GM21360 (cell line): ENCODE data around the gene RALGPS1.

Experiments used
- ATAC-seq: cut with Tn5 transposase; IDR thresholded peaks from one replicate; pipeline ENCODE4 v1.9.1; 2021; ENCODE audit warnings: mild to moderate bottlenecking, moderate library complexity; ENCODE audit not compliant: unreplicated experiment

The RALGPS1 gene

DNA sequence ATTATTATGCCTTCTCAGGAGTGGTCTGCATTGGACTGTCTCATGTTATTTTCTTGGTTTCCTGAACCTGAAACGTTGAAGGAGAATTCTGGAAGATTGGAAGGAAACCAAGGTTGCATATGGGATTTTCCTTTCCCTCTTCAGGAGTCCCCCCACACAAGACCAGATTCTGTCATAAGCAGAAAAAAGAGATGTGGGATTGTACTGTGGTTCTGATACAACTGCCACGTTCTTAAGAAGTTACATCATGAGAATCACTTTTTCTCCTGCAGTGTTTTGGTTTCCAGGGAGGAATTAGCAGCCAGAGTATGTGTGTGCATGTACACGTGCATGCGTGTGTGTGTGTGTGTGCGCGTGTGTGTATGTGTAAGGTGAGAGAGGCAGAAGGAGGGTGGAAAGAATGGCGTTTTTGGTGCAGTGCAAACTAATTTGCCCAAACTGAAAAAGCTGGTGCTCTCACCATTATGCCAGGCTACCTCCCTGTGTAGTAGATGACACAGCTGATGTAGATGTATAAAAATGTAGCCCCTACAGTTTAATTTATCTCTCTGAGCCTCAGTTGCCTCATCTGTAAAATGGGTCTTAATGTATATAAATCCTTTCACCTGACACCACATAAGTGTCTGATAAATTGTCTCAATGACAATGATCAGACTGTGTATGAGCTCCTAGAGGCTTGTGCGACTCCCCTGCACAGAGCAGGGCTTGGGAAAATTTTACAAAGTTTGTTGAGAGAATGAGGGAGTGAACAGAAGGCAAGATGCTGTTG lies 38.6 kb downstream of the RALGPS1 start:
- ATAC-seq = no peak

GRCh38 chr9:126955811-126956210 lies 41.2 kb downstream of the RALGPS1 start:
- ATAC-seq = no peak

DNA sequence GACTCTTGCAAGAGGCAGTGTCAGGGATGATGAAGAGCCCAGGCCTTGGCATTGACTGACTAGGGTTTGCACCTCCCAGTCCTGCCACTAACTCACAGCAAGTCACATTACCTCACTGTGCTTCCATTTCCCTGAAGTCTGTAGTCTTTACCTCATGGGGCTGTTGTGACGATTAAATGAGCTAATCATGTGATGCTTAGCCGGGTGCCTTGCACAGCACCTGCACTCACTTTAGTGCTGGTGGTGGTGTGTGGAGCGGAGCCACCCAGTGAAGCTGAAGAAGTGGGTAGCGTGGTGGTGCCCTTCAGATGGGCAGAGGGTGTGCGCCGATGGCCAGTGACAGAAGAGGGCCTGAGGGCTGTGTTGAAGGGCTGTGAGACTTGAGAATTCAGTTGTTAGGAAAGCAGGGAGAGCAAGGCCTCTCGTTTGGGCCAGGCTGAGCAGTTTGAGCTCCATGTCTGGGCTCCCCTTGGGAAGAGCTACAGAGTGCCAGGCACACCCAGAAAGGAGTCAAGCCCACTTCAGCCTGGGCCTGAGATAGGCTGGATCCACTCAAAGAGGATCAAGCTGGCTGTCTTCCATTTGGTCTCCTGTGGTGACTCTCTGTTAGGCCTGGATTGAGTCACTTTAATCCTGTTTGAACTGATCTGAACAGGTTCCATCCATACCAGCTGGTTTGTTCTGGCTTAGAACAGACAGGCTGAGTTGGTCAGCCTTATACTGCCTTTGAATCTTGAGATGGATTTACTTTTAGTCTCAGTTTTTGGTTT lies 42.5 kb downstream of the RALGPS1 start:
- ATAC-seq = no peak

- no peak for ATAC-seq
Measured at GRCh38 chr9:126957687-126958053, 43.1 kb downstream of the RALGPS1 start.

GRCh38 chr9:126959336-126959735 lies 44.8 kb downstream of the RALGPS1 start:
- ATAC-seq = no peak

DNA sequence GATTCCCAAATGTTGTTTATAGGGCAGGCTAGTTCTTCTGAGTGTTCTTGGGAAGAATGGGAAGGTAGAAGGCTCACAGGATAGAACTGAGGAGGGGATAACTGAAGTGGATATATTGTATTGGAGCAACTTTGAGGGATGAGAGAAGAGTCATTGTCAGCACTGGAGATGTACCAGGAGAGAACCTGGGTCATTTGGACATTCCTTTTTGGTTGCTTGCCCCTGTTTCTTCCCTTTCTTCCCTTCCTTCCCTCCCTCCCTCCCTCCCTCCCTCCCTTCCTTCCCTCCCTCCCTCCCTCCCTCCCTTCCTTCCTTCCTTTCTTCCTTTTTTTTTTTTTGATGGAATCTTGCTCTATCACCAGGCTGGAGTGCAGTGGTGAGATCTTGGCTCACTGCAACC lies 45.3 kb downstream of the RALGPS1 start:
- no peak for ATAC-seq

DNA sequence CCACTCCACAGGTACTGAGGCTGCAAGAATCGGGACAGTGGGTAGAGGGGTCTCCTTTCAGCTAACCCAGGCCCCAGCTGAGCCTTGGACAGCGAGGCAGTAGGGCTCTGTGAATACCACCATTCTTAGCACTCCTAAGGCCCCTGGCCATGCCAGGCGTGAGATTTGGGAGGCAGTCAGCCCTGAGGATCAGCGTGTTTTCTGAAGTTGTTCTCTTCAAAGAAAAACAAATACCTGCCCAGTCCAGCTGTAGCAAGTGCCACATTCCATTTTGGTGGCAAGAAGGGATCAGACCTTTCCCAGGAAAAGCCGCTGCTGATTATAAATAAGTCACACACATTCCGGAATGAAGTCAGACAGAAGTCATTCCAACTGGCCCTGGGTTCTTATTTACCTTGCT lies 47.8 kb downstream of the RALGPS1 start:
- no peak for ATAC-seq

DNA sequence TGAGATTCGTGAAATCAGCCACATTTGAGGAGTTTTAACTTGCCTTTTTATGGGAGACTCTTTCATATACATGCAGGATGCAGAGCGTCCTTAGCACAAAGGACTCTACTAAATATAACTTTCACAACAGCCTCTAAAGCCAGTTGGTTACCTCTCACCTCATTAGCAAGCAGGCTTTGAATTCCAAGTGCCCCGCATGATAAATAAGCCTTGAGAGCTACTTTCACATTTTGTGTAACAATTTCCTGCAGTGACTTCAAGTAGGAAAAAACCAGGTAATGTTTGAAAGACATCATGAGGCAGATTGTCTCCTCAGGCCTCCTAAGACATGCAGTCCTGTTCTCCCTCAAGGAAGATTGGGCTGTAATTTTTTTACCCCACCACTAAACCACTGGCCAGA lies 50.5 kb downstream of the RALGPS1 start:
- ATAC-seq = no peak

DNA sequence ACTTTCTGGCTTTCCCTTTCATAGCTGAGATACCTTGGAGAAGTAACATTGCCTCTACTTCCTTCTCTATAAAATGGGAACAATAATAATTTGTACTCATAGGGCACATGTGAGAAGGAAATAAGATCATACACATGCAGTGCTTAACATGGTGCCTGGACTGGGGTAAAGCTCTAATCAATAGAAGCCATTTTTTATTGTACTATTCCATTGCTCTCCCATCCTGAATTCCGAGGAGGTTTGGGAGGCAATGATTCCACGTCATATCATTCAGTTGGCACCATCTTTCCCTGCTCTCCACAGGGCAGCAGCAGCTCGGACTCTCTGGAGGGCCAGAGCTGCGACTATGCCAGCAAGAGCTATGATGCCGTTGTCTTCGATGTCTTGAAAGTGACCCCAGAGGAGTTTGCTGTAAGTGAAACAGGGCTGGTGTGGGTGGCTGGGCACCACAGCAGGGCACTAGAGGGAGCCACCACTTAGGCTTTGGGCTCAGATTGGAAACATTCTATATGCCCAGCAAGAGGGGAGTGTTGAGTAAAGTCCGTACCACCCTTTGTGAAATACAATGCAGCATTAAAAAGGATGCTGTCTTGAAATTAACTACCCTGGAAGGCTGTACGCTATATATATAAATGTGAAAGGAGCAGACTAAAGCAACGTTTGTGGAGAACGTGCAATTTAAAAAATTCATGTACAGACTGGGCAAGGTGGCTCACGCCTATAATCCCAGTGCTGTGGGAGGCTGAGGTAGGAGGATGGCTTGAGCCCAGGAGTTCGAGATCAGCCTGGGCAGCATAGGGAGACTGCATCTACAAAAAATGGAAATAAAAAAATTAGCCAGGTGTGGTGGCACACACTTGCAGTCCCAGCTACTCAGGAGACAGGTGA lies 51.2 kb downstream of the RALGPS1 start:
- ATAC-seq = no peak

DNA sequence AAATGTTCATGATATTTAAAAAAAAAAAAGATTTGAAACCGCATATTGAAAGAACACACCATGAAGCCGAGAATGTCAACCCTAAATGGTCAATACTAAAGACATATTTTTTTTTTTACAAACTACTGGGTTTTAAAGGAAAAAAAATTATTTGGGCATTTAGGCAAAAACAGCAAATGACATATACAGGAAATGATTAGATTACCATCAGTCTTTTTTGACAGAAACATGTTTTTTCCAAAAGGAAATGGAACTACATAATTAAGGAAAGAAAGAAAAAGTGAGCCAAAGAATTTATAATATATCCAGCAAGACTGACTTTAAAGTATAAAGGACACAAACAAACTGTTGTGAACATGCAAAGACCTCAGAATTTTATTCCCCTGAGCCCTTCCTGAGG lies 56.7 kb downstream of the RALGPS1 start:
- no peak for ATAC-seq

GRCh38 chr9:126973651-126974529 lies 59.3 kb downstream of the RALGPS1 start:
- no peak for ATAC-seq

DNA sequence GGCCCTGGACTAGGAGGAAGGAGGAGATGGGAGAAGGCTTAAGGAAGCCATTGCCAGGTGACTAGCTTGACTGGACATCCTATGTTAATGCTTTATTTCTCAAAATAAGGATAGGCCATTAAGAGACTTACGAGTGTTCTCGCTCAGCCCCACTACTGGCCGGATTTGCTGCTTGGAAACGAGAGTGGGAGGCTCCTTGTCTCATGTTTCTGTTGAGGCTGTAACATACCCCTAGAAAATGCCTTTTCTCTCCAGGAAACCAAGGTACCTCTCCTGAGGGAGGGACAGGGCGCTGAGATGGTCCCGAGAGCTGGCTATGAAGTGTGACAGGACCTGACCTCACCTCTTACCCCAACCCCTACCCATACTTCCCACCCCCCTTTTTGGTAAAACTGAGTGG lies 60.0 kb downstream of the RALGPS1 start:
- no peak for ATAC-seq

DNA sequence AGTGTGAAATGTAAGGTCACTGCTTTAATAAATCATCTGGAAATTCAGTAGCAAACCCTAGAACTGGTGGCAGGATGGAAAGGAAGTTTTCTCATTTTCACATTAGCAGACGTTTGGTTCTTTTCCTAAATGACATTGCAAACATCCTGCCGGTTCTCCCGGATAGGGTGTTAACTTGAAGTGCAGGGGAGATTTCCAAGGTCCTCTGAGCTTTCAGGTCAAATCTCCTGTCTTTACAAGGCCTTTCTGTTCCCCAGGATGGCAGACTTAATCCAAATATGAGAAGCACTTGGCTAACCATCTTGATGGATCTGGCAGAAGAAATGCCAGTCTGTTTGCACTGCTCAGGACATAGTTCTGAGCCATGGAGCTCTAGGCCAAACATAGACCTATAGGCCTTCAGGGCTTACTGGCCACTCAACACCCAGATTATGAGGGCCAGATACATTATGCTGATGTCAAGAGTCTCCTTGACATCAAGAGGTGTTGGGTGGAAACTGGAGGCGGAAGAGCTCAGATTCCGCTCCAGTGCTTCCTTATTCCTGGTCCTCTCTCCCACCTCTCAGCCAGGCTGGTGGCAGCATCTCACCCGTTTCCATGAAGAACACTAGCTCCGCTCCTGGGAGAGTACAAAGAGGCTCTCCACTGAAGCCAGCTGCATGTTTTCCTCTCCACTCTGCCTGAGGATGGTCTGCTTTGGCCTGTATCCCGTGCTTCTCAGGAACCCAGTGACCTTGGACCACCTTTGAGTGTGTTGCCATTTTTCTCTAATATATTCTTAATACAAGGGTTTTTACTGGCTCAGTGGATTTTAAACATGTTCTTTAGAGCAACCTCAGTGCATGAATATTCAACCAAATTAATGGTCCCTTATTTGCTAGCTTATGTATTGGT lies 61.0 kb downstream of the RALGPS1 start:
- ATAC-seq = no peak

- ATAC-seq = no peak
Measured at GRCh38 chr9:126979461-126979860, 64.9 kb downstream of the RALGPS1 start.

- no peak for ATAC-seq
Measured at GRCh38 chr9:126980231-126980630, 65.6 kb downstream of the RALGPS1 start.

DNA sequence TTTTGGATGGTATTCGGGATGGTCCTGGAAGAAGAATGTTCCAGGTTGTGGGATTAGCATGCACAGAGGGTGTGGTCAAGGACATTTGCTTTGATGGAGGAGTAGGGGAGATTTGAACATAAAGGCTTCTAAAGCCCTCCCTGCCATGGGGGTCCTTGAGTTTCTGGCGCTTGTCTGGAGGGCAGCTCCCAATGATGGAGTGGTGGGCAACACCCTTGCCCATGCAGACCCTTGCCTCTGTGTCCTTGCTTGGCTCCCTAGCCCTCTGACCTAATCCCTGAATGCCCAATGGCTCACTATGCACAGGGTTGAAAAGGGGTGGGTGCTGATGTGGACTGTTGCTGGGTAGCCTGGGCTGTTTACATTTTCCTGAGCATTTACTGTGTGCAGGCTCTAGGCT lies 66.6 kb downstream of the RALGPS1 start:
- ATAC-seq = no peak

- no peak for ATAC-seq
Measured at GRCh38 chr9:126982215-126983002, 67.8 kb downstream of the RALGPS1 start.

- no peak for ATAC-seq
Measured at GRCh38 chr9:126983767-126984166, 69.2 kb downstream of the RALGPS1 start.

DNA sequence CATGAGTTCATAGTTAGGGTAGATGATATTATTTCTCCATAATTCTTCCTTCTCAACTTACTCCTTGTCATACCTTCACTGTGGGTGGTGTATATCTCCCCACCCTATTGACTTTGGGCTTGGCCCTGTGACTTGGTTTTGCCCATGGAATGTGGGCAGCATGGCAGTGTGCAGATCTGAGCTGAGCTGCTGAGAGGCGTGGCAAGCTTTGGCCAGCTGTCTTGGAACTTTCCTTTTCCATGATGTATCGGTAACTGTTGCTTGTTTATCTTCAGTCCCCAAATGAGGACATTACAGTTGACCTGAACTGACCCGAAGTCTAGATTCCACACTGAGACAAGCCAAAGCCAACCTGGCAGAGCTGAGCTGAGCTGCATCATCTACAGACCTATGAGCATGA lies 70.4 kb downstream of the RALGPS1 start:
- no peak for ATAC-seq
